ENCODE results near the gene MEIOSIN. TPM values are rescaled to one million over a fixed set of nuclear protein-coding genes. Genes with fewer than 3 reads are reported as not detected.
A peak's percentile ranks its signal among the peaks of the same experiment; 100 is the strongest.

Gene MEIOSIN
- total and polyA plus RNA-seq, 9 of the 15 experiments (the other 6 are each of a cell fraction or from before 2014, with no cell fraction given): 0.06 to 2.0 (median 0.76) TPM

GRCh38 chr19:45768984-45769782 lies 35.9 kb downstream of the MEIOSIN start, which contains the start of gene SIX5 (continued):
- no peak for TF ChIP-seq TSHZ1 (CRISPR knock-in tag; IDR thresholded peaks at IDR 0.05)
- no peak for TF ChIP-seq ZNF3 (CRISPR knock-in tag; IDR thresholded peaks at IDR 0.05)
- no peak for TF ChIP-seq ZHX1 (conservative IDR thresholded peaks at IDR 0.05; ENCODE audit: low read length)
- TF ChIP-seq ZNF175 (CRISPR knock-in tag; IDR thresholded peaks at IDR 0.05; ENCODE audit: low read depth): no peak
- peak; percentile 95 to 97 for TF ChIP-seq MAZ (CRISPR knock-in tag; conservative IDR thresholded peaks at IDR 0.05 in 1 of 2, IDR thresholded peaks at IDR 0.05 in 1 of 2)
- peak; percentile 60; the same call in 1 of the 2 replicates for TF ChIP-seq NBN (IDR thresholded peaks at IDR 0.05; ENCODE audit: low read depth)
- TF ChIP-seq, protein P1, sequence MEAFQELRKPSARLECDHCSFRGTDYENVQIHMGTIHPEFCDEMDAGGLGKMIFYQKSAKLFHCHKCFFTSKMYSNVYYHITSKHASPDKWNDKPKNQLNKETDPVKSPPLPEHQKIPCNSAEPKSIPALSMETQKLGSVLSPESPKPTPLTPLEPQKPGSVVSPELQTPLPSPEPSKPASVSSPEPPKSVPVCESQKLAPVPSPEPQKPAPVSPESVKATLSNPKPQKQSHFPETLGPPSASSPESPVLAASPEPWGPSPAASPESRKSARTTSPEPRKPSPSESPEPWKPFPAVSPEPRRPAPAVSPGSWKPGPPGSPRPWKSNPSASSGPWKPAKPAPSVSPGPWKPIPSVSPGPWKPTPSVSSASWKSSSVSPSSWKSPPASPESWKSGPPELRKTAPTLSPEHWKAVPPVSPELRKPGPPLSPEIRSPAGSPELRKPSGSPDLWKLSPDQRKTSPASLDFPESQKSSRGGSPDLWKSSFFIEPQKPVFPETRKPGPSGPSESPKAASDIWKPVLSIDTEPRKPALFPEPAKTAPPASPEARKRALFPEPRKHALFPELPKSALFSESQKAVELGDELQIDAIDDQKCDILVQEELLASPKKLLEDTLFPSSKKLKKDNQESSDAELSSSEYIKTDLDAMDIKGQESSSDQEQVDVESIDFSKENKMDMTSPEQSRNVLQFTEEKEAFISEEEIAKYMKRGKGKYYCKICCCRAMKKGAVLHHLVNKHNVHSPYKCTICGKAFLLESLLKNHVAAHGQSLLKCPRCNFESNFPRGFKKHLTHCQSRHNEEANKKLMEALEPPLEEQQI (IDR thresholded peaks at IDR 0.05): no peak
- peak; percentile 47; the same call in 1 of the 2 replicates for TF ChIP-seq ZKSCAN1 (IDR thresholded peaks at IDR 0.05; ENCODE audit: low read depth, low read length)
- no peak for TF ChIP-seq KLF1 (tag; IDR thresholded peaks at IDR 0.05)
- TF ChIP-seq BRD4 (IDR thresholded peaks at IDR 0.05): no peak; the same call in 1 of the 2 replicates
- TF ChIP-seq ELF4 (CRISPR knock-in tag; IDR thresholded peaks at IDR 0.05): 0 out of 2 replicates have a peak, but pooled peaks have one; percentile 9
- TF ChIP-seq CGGBP1 (CRISPR knock-in tag; IDR thresholded peaks at IDR 0.05): no peak
- peak; percentile 96 for TF ChIP-seq NFIC (IDR thresholded peaks at IDR 0.05)
- no peak for TF ChIP-seq RFX7 (CRISPR knock-in tag; IDR thresholded peaks at IDR 0.05)
- TF ChIP-seq ZNF395 (CRISPR knock-in tag; IDR thresholded peaks at IDR 0.05): no peak
- no peak; the same call in 1 of the 2 replicates for TF ChIP-seq CEBPG (CRISPR knock-in tag; IDR thresholded peaks at IDR 0.05)
- peak in 1 of 2 experiments; percentile 66; a peak in 1 of 4 replicates for TF ChIP-seq CEBPG (tag; conservative IDR thresholded peaks at IDR 0.05 in 1 of 2, IDR thresholded peaks at IDR 0.05 in 1 of 2)
